K562 (cell line): ENCODE data around the gene MFSD12. TPM values are rescaled to one million over a fixed set of nuclear protein-coding genes. Genes with fewer than 3 reads are reported as not detected.

Source experiments
- CBX5 ChIP-seq: IDR thresholded peaks from 2 replicates; pipeline ENCODE4 v1.6.1; 2014; ENCODE audit warnings: low read depth, borderline replicate concordance
- CHD7 ChIP-seq: fragments of 200-600 bp; sonication (generic); IDR thresholded peaks from one replicate; pipeline ENCODE4 v1.6.1; 2012; ENCODE audit warnings: mild to moderate bottlenecking, low read depth, low read length, inconsistent platforms
- E2F8 ChIP-seq: fragments of 450-650 bp; IDR thresholded peaks from 2 replicates; pipeline ENCODE4 v1.7.1; 2018; ENCODE audit warnings: mild to moderate bottlenecking, low read depth; ENCODE audit not compliant: partially characterized antibody
- FOXP4 ChIP-seq: sonication (generic); formaldehyde crosslinking; IDR thresholded peaks from 2 replicates; pipeline ENCODE4 v1.8.0; 2022; ENCODE audit warnings: mild to moderate bottlenecking, missing genetic modification reagents, borderline replicate concordance
- GATAD2A ChIP-seq: fragments of 450-650 bp; IDR thresholded peaks from 2 replicates; pipeline ENCODE4 v1.6.1; 2017
- RHOXF2B ChIP-seq: fragments of 250-450 bp; sonication (Bioruptor Pico); conservative IDR thresholded peaks from 2 replicates; pipeline ENCODE4 v1.5.1; 2021
- polyA plus RNA-seq, 8 experiments: library from polyadenylated mRNA; depleted of rRNA in 4 of 8; stranded (reverse) in 5 of 8; unstranded in 3 of 8; fragments of >200 nt; fragmentation: Nextera tagmentation in 2 of 8; fragmentation: Illumina TruSeq in 1 of 8; extraction: Ambion mirVana in 2 of 8; extraction: Trizol in 1 of 8; gene quantifications; 2 replicates each; pipeline versions ENCODE4 v1.2.1 to v1.2.3, GENCODE V29; 2011 to 2014; ENCODE audit warnings: inconsistent platforms in 1 of 8, missing spikeins in 1 of 8
- total RNA-seq, 7 experiments: library from RNA; depleted of rRNA in 6 of 7; stranded (reverse); fragments of >200 nt in 6 of 7; fragmentation: Illumina TruSeq in 2 of 7; extraction: Trizol in 2 of 7; gene quantifications; 2 replicates each; pipeline versions ENCODE4 v1.2.1 to v1.2.3, GENCODE V29; 2011 to 2021; ENCODE audit warnings: low replicate concordance in 1 of 7

Gene MFSD12
- total and polyA plus RNA-seq, 9 of the 15 experiments (the other 6 are each of a cell fraction or from before 2014, with no cell fraction given) = 0.69 to 112 (median 31.8) TPM

- TF ChIP-seq CHD7 (no peak), RHOXF2B (CRISPR knock-in tag) (no peak; the same call in 1 of the 2 replicates), E2F8 (no peak), FOXP4 (CRISPR knock-in tag) (peak; percentile 90), CBX5 (no peak), GATAD2A (0 out of 2 replicates have a peak, but pooled peaks have one; percentile 33)
Measured at GRCh38 chr19:3500429-3501101, 56.8 kb downstream of the MFSD12 start, which contains the start of gene DOHH (continued).
